ENCODE results near the gene KIAA0930. TPM values are rescaled to one million over a fixed set of nuclear protein-coding genes. Genes with fewer than 3 reads are reported as not detected.
A peak's percentile ranks its signal among the peaks of the same experiment; 100 is the strongest.

KIAA0930 gene
- total RNA-seq, 1 experiment from 2014 or later: 54.8 TPM

DNA sequence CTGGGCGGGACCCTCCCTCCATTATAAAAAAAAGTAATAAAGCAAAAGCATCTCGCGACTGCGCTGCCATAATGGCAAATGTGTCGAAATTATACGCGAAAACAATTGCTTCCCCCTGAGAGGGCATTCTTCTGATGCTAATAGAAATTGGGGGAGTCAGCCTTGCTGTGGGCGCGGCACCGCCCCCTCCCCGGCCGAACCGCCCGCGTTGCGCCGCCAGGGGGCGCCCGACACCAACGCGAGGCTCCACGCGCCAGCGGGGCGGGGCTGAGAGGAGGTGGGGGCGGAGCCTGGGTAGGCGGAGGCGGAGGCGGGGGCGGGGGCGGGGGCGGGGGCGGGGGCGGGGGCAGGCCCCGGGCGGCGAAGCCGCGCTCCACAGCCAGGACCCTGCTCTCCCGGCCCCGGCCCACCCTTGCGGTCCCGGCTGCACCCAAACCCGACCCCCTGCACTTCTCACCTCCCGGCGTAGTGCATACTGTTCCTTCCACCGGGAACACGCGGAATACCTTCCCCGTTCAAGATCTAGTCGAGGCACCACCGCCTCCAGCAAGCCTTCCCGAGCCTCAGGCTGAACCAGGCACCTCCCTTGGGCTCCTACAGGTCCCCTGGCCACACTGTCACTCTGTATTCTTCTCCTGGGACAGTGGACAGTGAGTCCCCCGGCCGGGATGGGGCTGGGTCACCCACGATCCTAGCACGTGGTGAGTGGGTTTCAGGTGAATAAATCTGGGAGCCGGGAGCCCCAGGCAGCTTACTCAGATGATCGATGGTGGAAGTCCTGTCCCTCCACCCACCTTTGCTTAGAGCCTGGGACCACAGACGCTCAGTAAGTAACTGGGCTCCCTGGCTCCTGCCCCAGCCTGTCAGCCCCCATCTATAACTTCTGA is 28.5 kb upstream of the KIAA0930 start:
- peak overlapping the region; percentile 63 for H3K4me3 ChIP-seq (ENCODE audit: low read depth, low read length, poor library complexity, severe bottlenecking)
- H3K27me3 ChIP-seq (replicated peaks; ENCODE audit: insufficient read depth, low read depth, low read length, poor library complexity): no peaks in the 10 kb centered on the region
- H3K36me3 ChIP-seq (ENCODE audit: insufficient read depth, low read length, poor library complexity, severe bottlenecking): no peaks in the 10 kb centered on the region
- no peak overlapping the region for H3K27ac ChIP-seq (ENCODE audit: low read depth, low read length, poor library complexity, severe bottlenecking)
- H3K9me3 ChIP-seq (ENCODE audit: low read depth, low read length, poor library complexity, severe bottlenecking): no peaks in the 10 kb centered on the region
- TF ChIP-seq, protein P1, sequence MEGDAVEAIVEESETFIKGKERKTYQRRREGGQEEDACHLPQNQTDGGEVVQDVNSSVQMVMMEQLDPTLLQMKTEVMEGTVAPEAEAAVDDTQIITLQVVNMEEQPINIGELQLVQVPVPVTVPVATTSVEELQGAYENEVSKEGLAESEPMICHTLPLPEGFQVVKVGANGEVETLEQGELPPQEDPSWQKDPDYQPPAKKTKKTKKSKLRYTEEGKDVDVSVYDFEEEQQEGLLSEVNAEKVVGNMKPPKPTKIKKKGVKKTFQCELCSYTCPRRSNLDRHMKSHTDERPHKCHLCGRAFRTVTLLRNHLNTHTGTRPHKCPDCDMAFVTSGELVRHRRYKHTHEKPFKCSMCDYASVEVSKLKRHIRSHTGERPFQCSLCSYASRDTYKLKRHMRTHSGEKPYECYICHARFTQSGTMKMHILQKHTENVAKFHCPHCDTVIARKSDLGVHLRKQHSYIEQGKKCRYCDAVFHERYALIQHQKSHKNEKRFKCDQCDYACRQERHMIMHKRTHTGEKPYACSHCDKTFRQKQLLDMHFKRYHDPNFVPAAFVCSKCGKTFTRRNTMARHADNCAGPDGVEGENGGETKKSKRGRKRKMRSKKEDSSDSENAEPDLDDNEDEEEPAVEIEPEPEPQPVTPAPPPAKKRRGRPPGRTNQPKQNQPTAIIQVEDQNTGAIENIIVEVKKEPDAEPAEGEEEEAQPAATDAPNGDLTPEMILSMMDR (conservative IDR thresholded peaks at IDR 0.05; ENCODE audit: low read depth, low read length): peak; percentile 68
- TF ChIP-seq EZH2 (IDR thresholded peaks at IDR 0.05; ENCODE audit: borderline replicate concordance, low read depth, low read length, poor library complexity, severe bottlenecking): no peak
- peaks cover 11% of the 10 kb centered on the region for H3K4me1 ChIP-seq (ENCODE audit: insufficient read depth, low read length, poor library complexity, severe bottlenecking)
- intact Hi-C loops (cut with micrococcal nuclease; ENCODE audit: unreplicated experiment): loop anchor here (1.0 to 5.0 kb wide), 3 partner anchors 166 to 284 kb away; no protein-coding TSS in a partner anchor
- POLR2A ChIA-PET (ENCODE audit: low non-redundant PET): no interaction called here
- no TSS peak for BruUV-seq (replicated peaks)
- CTCF ChIA-PET: interaction anchor here (0.6 kb wide), 1 partner anchor 1286 kb away, joined by 3 read pairs; no protein-coding TSS in a partner anchor
- peak; percentile 79 for DNase-seq (ENCODE audit: low spot score)

DNA sequence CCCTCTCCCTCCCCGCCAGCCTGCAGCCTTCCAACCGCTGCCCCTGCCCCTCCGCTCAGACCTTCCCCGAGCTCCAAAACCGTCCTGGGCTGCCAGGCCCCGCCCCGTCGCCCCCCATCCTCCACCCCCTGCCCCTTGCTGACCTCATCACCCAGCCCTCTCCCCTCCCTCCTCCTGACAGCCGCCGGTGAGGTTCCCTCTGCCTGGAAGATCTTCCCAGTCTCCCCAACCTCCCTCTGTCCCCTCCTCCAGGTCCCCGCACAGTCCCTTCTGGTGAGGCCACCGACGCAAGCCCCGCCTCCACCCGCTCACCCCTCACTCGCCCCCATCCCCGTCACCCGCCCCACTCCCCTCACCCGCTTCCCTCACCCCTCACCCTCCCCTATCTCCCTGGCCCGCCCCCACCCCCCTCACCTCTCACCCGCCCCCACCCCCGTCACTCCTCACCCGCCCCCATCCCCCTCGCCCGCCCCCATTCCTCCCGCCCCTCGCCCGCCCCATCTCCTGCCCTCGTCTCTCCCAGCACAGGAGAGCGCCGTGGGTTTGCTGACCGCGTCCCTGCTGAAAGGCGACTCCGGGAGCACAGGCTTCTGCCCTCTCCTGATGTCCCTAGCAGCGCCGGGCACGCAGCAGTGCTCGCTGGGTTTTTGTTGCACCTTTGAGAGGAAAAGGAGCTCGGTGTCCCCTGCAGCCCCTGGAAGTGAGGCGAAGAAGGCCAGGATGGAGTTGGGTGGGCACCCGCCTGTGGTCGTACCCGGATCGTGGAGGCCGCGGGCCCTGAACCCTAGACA is 27.7 kb upstream of the KIAA0930 start:
- ChIA-PET POLR2A (ENCODE audit: low non-redundant PET) (interaction anchor here (0.7 kb wide), 1 partner anchor 335 kb away, joined by 4 read pairs; no protein-coding TSS in a partner anchor), CTCF (interaction anchor here (0.6 kb wide), 1 partner anchor 1286 kb away, joined by 3 read pairs; no protein-coding TSS in a partner anchor)
- no peak for DNase-seq (ENCODE audit: low spot score)
- H3K9me3 ChIP-seq (ENCODE audit: low read depth, low read length, poor library complexity, severe bottlenecking): no peaks in the 10 kb centered on the region
- H3K4me1 ChIP-seq (ENCODE audit: insufficient read depth, low read length, poor library complexity, severe bottlenecking): peaks cover 11% of the 10 kb centered on the region
- H3K27ac ChIP-seq (ENCODE audit: low read depth, low read length, poor library complexity, severe bottlenecking): no peak overlapping the region
- H3K27me3 ChIP-seq (replicated peaks; ENCODE audit: insufficient read depth, low read depth, low read length, poor library complexity): no peaks in the 10 kb centered on the region
- H3K36me3 ChIP-seq (ENCODE audit: insufficient read depth, low read length, poor library complexity, severe bottlenecking): no peaks in the 10 kb centered on the region
- intact Hi-C loops (cut with micrococcal nuclease; ENCODE audit: unreplicated experiment): loop anchor here (5.0 kb wide), 1 partner anchor 269 kb away; no protein-coding TSS in a partner anchor
- peak overlapping the region; percentile 63 for H3K4me3 ChIP-seq (ENCODE audit: low read depth, low read length, poor library complexity, severe bottlenecking)
- BruUV-seq (replicated peaks): no TSS peak
- TF ChIP-seq, protein P1 (conservative IDR thresholded peaks at IDR 0.05; ENCODE audit: low read depth, low read length): no peak
- TF ChIP-seq EZH2 (IDR thresholded peaks at IDR 0.05; ENCODE audit: borderline replicate concordance, low read depth, low read length, poor library complexity, severe bottlenecking): no peak

DNA sequence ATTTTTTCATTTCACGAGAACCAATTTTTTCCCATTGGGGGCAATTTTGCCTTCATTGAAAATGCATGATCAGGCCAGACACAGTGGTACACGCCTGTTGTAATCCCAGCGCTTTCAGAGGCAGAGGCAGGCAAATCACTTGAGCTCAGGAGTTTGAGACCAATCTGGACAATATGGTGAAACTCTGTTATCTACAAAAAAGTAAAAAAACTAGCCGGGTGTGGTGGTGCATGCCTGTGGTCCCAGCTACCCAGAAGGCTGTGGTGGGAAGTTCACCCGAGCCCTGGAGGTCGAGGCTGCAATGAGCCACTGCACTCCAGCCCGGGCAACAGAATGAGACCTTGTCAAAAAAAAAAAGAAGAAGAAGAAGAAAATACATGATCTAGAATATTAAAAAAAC is 24.8 kb upstream of the KIAA0930 start:
- Histone ChIP-seq H3K9me3 (ENCODE audit: low read depth, low read length, poor library complexity, severe bottlenecking) (no peaks in the 10 kb centered on the region), H3K4me1 (ENCODE audit: insufficient read depth, low read length, poor library complexity, severe bottlenecking) (peaks cover 11% of the 10 kb centered on the region), H3K4me3 (ENCODE audit: low read depth, low read length, poor library complexity, severe bottlenecking) (no peak overlapping the region), H3K36me3 (ENCODE audit: insufficient read depth, low read length, poor library complexity, severe bottlenecking) (no peaks in the 10 kb centered on the region), H3K27ac (ENCODE audit: low read depth, low read length, poor library complexity, severe bottlenecking) (no peak overlapping the region), H3K27me3 (replicated peaks; ENCODE audit: insufficient read depth, low read depth, low read length, poor library complexity) (no peaks in the 10 kb centered on the region)
- TF ChIP-seq EZH2 (IDR thresholded peaks at IDR 0.05; ENCODE audit: borderline replicate concordance, low read depth, low read length, poor library complexity, severe bottlenecking): no peak
- TF ChIP-seq, protein P1 (conservative IDR thresholded peaks at IDR 0.05; ENCODE audit: low read depth, low read length): no peak
- ChIA-PET POLR2A (ENCODE audit: low non-redundant PET) (no interaction called here), CTCF (no interaction called here)
- intact Hi-C loops (cut with micrococcal nuclease; ENCODE audit: unreplicated experiment): loop anchor here (5.0 kb wide), 1 partner anchor 272 kb away; no protein-coding TSS in a partner anchor
- no peak for DNase-seq (ENCODE audit: low spot score)
- BruUV-seq (replicated peaks): no TSS peak

Measured in A673 (cell line).